GM18505 (cell line): ENCODE measurements around the gene VAV2.

Source experiments
- ATAC-seq: cut with Tn5 transposase; IDR thresholded peaks from one replicate; pipeline ENCODE4 v1.9.1; 2021; ENCODE audit not compliant: unreplicated experiment
- POLR2A ChIP-seq: IDR thresholded peaks from 4 replicates; pipeline ENCODE4 v1.6.1; 2011; ENCODE audit warnings: borderline replicate concordance; ENCODE audit not compliant: insufficient read depth, insufficient read length; ENCODE audit errors: extremely low read depth

VAV2 gene

DNA sequence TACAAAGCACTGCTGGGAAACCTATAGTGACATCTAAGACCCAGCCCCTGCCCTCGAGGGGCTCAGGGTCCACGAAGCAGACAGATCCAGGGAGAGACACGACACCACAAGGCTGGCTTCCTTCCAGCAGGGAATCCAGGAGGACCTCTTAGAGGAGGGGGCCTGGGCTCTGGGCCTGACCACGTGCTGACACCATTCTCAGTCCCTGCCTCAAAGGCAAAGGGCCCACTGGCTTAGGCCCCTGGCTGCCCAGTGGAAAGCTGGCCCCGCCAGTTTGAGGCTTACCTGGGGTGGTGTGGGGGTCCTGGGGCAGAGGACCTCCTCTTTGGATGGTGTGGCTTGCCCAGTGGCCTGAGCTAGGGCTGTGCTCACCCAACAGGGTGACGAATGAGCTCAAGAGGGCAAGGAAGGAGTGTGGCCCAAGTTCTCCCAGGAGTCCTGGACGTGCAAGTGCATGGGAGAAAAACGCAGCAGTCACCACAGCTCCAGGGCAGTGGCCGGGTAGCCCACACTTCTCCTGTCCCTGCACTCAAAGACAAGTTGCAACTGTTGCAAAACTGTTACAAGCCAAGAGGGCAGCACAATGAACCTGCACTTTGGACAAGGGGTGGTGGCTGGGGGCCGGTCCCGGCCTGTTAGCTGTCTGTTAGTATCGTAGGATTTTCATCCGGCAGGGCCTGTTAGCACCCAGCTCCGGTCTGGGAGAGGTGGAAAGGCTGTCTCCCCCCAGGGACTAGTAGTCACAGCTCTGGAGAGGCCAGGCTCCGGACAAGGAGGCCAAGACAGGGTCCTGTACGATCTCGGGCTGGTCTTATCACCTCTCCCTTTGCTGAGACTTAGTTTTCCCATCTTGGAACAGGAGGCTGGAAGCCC is 252.5 kb downstream of the VAV2 start:
- no peak for ATAC-seq
- TF ChIP-seq POLR2A = no peak

DNA sequence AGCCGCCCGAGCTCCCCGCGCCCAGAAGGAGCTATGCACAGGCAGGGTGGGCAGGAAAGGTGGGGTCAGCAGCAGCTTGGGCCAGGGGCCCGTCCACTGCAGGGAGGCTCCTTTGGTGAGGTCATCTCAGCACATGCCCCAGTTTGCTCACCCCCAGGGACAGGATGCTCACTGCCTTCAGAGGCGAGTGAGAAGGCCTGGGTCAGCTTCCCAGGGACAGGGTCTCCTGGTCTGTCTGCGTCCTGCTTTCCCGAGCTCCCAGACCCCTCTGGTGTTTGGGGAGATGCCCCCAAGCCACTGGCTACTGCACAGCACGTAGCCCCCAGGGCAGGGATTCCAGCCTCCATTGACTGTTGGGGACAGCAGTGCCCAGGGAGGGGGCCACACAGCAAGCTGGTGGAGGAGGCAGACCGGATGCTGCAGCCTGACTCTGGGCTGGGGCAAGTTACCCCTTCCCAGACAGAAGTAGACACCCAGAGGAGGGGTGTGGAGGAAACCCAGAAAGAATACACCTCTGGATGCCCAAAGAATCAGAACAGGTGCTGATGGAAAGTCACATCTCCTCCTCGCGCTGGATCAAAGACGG is 253.4 kb downstream of the VAV2 start:
- ATAC-seq = no peak
- TF ChIP-seq POLR2A = no peak

DNA sequence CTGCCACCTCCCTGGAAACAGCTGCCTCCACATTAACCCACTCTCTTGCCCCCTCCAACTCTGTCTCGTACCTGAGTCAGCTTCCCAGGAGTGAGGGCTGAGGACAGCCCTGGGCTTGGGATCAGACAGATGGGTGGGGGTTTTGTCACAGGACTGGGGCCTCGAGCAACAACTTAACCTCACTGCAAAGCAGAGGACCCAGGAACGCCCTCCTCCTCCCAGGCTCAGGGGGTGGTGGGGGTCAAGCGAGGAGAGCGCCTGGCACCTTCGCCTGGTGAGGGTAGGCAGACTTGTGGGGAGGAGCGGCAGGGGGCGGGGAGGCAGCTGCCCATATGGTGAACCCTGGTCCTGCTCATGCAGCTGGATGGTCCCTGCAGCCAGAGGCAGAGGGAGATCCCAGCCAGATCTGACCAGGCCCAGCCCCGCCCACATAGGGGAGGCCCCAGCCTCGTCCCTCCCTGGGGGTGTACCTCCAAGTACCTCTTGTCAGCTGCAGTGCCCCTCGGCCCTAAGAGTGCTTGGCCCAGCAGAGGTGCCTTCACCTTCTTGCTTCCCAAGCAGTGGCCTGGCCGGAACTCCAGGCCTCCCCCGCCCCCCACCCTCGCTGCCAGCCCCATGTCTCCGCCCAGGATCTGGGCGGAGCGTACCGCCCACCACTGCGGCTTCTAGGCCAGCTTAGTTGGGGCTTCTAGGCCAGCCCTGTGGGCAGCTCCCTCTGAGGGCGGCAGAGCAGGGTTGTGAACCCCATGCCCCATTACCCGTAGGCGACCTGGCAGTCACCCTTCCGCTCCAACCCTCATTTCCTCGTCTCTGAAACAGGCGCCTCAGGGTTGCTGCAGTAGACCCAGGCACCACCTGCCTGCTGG is 254.1 kb downstream of the VAV2 start, which contains the start of gene SARDH:
Gene SARDH (minus strand): TSS at position 579 of the 866 bp plus-strand sequence. CDS start 4,179 bp downstream, outside the sequence.
- ATAC-seq = no peak
- no peak for TF ChIP-seq POLR2A

DNA sequence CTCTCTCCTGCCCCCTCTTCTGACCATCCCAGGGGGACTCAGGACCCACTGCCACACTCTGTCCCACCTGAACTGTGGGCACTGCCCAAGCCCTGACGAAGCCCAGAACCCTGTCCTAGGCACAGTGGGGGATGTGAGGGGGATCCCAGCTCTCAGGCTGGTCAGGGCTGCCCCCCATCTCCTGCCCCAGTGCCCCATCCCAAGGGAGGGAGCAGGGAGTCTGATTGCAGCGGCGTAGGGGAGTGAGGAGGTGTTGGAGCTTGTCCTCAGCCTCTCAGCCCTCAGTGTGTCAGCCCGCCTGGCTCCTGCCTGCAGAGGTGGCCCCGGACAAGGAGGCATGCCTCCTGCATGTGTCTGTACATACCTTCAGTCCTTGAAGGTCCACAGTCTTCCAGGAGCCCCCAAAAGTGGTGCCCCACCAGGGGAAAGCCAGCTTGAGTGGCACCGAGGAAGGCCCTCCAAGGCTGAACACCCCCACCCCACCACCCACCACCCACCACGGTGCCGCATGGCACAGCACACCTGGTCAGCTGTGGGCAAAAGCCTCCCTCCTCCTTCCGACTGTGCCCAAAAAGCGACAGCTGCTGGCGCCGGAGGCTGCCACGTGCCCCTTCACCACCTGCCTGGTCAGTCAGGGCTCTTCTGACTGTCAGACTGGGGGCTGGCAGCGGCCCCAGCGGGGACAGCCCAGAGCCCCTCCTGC is 254.9 kb downstream of the VAV2 start:
- no peak for ATAC-seq
- no peak for TF ChIP-seq POLR2A

DNA sequence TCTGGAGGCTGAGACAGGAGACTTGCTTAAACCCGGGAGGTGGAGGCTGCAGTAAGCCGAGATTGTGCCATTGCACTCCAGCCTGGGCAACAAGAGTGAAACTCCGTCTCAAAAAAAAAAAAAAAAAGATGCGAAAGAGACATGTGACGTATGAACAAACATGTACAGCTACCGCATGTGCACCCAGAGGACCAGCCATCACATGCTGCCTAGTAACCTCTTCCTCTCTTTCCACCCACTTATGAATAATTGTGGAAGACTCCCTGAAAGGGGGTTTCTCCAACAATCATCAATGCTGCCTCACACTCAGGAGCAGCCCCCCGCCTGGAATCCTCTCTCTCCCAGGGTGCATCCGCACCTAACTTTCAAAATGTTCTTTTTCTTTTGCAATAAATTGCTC is 256.2 kb downstream of the VAV2 start:
- ATAC-seq = no peak
- TF ChIP-seq POLR2A = no peak

DNA sequence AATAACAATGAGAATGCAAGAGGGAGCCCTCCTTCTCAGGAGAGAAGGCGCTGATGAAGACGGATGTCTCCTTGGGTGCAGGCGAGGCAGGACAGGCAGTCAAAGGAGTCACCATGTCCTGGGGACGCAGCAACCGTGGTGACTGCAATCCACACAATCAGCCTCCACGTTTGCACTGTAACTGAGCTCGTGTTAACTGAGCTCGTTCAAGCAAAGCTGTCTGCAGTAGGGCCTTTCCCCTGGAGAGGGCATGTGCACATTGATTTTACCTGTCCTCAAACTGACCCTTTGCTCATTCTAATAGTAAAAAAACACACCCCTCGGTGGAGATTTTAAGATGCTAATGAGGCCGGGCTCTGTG is 256.7 kb downstream of the VAV2 start:
- no peak for TF ChIP-seq POLR2A
- no peak for ATAC-seq

DNA sequence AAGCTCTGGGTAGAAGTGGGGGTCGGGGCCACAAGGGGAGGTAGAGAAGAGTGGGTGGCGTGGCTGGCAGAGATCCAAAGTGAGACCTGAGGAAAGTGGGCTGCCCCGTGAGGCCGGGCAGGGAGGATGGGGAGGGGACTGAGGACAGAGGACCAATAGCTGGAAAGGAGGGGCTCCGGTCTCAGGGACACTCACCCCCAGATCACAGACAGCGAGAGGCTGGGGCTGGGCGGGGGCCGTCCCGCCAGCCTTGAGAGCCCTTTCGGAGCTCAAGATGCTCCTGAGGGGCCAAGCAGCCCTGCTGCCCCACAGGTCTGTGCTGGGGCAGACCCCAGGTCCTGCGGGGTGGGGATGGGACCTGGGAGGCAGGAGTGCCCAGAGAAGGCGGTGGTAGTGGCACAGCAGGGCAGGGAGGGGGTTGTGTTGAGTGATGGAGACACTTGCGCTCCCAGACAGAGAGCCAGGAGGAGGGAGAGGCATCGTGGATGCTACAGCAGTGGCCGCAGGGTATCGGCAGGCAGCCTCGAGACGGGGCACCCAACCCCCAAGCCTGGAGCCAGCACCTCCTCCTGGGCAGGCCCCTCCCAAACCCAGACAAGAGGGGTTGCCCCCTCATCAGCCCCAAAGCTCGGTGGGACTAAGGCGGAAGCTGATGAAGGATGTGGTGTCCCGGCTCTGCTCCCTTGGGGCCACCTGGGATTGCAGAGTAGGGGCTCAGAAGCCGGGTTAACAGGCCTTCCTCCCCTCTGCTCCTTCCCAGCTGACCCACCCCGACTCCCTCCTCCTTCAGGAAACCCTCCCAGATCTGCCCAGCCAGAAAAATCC is 257.3 kb downstream of the VAV2 start:
- ATAC-seq = no peak
- TF ChIP-seq POLR2A = no peak

DNA sequence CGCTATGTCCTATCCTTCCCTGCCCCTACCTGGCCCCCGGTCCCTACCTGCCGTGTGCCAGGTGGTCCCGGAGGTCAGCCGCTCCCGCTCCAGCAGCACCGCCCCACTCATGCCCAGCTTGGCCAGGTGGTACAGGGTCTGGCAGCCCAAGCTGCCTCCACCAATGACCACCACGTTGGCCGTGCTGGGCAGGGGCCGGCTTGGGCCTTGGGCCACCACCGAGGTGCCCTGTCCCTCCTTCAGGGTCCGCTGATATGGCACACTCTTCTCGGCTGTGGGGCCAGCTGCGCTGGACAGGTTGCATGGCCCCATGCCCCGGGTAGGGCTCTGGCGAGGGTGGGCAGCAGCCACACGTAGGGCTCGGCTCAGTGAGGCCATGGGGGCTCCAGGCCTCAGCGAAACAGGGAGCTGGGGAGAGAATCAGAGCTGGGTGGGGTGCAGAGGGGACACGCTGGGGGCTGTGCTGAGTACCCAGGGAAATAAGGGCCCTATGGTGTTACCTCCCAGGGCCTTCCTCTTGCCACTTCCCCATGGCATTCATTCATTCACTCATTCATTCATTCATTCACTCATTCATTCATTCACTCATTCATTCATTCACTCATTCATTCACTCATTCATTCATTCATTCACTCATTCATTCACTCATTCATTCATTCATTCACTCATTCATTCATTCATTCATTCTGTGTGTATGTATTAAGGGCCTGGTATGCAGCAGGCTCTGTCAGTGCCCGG is 258.2 kb downstream of the VAV2 start:
- no peak for TF ChIP-seq POLR2A
- ATAC-seq = no peak

DNA sequence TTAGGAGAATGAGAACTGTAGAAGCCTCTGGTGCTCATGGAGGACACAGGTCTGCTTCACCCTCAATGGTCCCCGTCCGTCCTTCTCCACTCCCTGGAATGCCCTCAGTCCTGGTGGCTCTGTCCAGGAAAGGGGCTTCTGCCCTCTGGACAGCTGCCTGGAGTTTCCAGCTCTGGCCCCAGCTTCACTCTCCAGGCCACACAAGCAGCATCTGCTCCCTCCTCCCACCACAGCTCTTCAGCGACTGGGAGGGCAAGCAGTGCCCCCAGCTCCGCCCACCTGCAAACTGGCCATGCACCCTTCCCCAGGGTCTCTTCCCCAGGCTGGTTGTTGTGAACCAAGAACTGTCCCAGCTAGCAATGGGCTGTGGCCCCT is 258.7 kb downstream of the VAV2 start:
- no peak for ATAC-seq
- TF ChIP-seq POLR2A = no peak

DNA sequence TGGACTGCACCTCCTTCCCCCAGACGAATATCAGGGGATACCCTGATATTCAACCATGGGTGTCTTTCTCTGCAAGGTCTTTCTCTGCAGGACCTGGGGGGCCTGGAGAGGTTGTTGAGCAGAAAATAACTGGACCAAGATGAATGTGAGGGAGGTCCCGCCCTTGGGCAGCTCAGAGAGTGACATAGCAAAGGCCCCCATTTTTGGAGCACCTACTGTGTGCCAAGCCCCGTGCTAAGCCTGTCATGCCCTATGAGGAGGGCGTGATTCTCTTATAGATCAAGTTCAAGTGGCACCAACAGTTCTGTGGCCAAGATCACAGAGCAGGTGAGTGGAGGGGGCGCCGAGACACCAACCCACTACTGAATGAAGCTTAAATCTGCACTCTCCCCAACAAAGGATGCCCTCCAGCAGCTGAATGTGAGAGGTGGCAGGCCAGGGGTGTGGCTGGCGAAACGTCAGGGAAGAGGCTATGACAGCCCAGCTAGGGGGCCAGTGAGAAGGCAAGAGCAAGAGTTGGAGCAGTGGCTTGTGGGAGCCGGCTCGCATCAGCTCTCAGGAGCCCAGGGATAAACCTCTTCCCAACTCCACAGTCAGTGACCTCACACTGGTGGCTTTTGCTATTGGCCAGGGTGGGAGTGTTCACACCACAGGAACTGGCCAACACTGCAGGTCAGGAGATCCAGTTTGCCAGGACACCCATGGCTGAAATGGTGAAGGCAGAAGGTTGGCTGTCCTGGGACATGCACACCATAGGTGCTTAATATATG is 259.3 kb downstream of the VAV2 start:
- no peak for TF ChIP-seq POLR2A
- ATAC-seq = no peak
